Measurements from ENCODE around the gene STXBP6. TPM values are rescaled to one million over a fixed set of nuclear protein-coding genes. Genes with fewer than 3 reads are reported as not detected.
A peak's percentile ranks its signal among the peaks of the same experiment; 100 is the strongest.

Gene STXBP6
- total and polyA plus RNA-seq, 2 of the 13 experiments (the other 11 are each of a cell fraction or from before 2014, with no cell fraction given) = 35.3 to 42.8 TPM

- no peak for TF ChIP-seq ZNF629 (CRISPR knock-in tag; conservative IDR thresholded peaks at IDR 0.05)
- TF ChIP-seq SALL1 (CRISPR knock-in tag; IDR thresholded peaks at IDR 0.05) = peak; percentile 50; the same call in 1 of the 2 replicates
- TF ChIP-seq HNF4G (IDR thresholded peaks at IDR 0.05; ENCODE audit: borderline replicate concordance, low read depth, low read length) = peak; percentile 73
- 0 out of 2 replicates have a peak, but pooled peaks have one; percentile 36 for TF ChIP-seq HNF4G (CRISPR knock-in tag; IDR thresholded peaks at IDR 0.05; ENCODE audit: borderline replicate concordance, low read depth)
- TF ChIP-seq IRF2 (CRISPR knock-in tag; IDR thresholded peaks at IDR 0.05) = 0 out of 2 replicates have a peak, but pooled peaks have one; percentile 28
- TF ChIP-seq, protein P1, sequence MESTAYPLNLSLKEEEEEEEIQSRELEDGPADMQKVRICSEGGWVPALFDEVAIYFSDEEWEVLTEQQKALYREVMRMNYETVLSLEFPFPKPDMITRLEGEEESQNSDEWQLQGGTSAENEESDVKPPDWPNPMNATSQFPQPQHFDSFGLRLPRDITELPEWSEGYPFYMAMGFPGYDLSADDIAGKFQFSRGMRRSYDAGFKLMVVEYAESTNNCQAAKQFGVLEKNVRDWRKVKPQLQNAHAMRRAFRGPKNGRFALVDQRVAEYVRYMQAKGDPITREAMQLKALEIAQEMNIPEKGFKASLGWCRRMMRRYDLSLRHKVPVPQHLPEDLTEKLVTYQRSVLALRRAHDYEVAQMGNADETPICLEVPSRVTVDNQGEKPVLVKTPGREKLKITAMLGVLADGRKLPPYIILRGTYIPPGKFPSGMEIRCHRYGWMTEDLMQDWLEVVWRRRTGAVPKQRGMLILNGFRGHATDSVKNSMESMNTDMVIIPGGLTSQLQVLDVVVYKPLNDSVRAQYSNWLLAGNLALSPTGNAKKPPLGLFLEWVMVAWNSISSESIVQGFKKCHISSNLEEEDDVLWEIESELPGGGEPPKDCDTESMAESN (CRISPR knock-in tag; conservative IDR thresholded peaks at IDR 0.05) = no peak
- peak; percentile 89 for TF ChIP-seq ARID5B (CRISPR knock-in tag; IDR thresholded peaks at IDR 0.05)
- TF ChIP-seq SOX5 (CRISPR knock-in tag; IDR thresholded peaks at IDR 0.05; ENCODE audit: borderline replicate concordance) = peak; percentile 55; the same call in 1 of the 2 replicates
- no peak for TF ChIP-seq NFE2L2 (IDR thresholded peaks at IDR 0.05; ENCODE audit: low read length)
- no peak for TF ChIP-seq PRDM10 (CRISPR knock-in tag; IDR thresholded peaks at IDR 0.05; ENCODE audit: low read depth)
- TF ChIP-seq EP300 (IDR thresholded peaks at IDR 0.05; ENCODE audit: low read depth in 2 of 2, low read length in 2 of 2) = peak in 1 of 2 experiments; percentile 65; a peak in 2 of 4 replicates
- no peak for TF ChIP-seq EP300 (CRISPR knock-in tag; IDR thresholded peaks at IDR 0.05; ENCODE audit: borderline replicate concordance)
- no peak for TF ChIP-seq KLF9 (CRISPR knock-in tag; IDR thresholded peaks at IDR 0.05; ENCODE audit: low read depth)
- TF ChIP-seq FOXK2 (IDR thresholded peaks at IDR 0.05) = no peak
- peak; percentile 92; the same call in 1 of the 2 replicates for TF ChIP-seq CEBPB (IDR thresholded peaks at IDR 0.05; ENCODE audit: borderline replicate concordance, low read depth, low read length)
- TF ChIP-seq NCOA5 (CRISPR knock-in tag; IDR thresholded peaks at IDR 0.05) = peak; percentile 24; the same call in 1 of the 2 replicates
- TF ChIP-seq STAG1 (CRISPR knock-in tag; IDR thresholded peaks at IDR 0.05) = 0 out of 2 replicates have a peak, but pooled peaks have one; percentile 15
- TF ChIP-seq HOMEZ (CRISPR knock-in tag; IDR thresholded peaks at IDR 0.05; ENCODE audit: low read depth) = no peak
- 0 out of 2 replicates have a peak, but pooled peaks have one; percentile 19 for TF ChIP-seq KAT8 (CRISPR knock-in tag; IDR thresholded peaks at IDR 0.05)
Observed at GRCh38 chr14:24870949-24871701, 178.8 kb downstream of the STXBP6 start (continued).

All from HepG2 (cell line).